Caki2 (cell line): Measurements from ENCODE around the gene NCAPG. TPM values are rescaled to one million over a fixed set of nuclear protein-coding genes. Genes with fewer than 3 reads are reported as not detected.
"Not testable (repeated sequence)": the region's sequence is repeated elsewhere in the genome, so short reads cannot be mapped to it uniquely, and the experiment has no call there.

Experiments used
- DNase-seq: peaks from one replicate; pipeline ENCODE4 v3.0.0-alpha.2; 2015; ENCODE audit warnings: low read depth
- in situ Hi-C: cut with HindIII; loops from 2 replicates; pipeline ENCODE4 v1.10.0; 2016; ENCODE audit warnings: low sequenced_read_pairs, low pct_unique_long_range_greater_than_20kb, mixed read lengths
- total RNA-seq: library from RNA; depleted of rRNA; stranded (reverse); fragments of >200 nt; shearing (Covaris generic); gene quantifications from 2 replicates; pipeline ENCODE4 v1.2.3, GENCODE V29; 2014; ENCODE audit warnings: low replicate concordance; rRNA removed

The NCAPG gene
- total RNA-seq, 1 experiment from 2014 or later = 25.3 TPM

- no peak for DNase-seq
- in situ Hi-C loops = no loop called here
Observed at GRCh38 chr4:17859793-17860406, 49.1 kb downstream of the NCAPG start.

- in situ Hi-C loops, DNase-seq: not testable (repeated sequence)
Observed at GRCh38 chr4:17861906-17862305, 51.1 kb downstream of the NCAPG start.

- in situ Hi-C loops = no loop called here
- no peak for DNase-seq
Observed at GRCh38 chr4:17865866-17866363, 55.1 kb downstream of the NCAPG start.

- in situ Hi-C loops = no loop called here
- no peak for DNase-seq
Observed at GRCh38 chr4:17866810-17867209, 56.0 kb downstream of the NCAPG start.

GRCh38 chr4:17867276-17867675 lies 56.5 kb downstream of the NCAPG start:
- in situ Hi-C loops = no loop called here
- no peak for DNase-seq

GRCh38 chr4:17869327-17869726 lies 58.5 kb downstream of the NCAPG start:
- DNase-seq = no peak
- in situ Hi-C loops = no loop called here

- in situ Hi-C loops = no loop called here
- no peak for DNase-seq
Observed at GRCh38 chr4:17875402-17876070, 64.8 kb downstream of the NCAPG start.

DNA sequence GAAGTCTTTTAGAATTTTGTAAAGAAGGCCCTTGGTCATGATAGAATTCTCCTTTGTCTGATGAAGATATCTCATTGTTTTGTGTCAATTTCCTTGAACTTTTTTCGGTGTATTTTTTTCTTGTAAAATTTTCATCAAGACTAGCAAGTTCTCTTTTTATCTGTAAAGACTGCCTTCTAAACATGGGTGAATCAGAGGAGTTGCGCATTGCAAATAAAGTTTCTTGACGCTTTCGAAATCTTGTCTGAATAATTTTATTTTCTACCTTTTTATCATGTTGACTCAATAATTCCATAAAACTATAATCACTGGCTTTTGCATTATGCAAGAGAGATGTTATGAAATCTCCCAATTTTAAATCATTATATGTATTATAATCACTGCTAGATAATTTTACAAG lies 66.2 kb downstream of the NCAPG start:
- DNase-seq = no peak
- in situ Hi-C loops = no loop called here

GRCh38 chr4:17877661-17878060 lies 66.9 kb downstream of the NCAPG start:
- DNase-seq = no peak
- in situ Hi-C loops = no loop called here

DNA sequence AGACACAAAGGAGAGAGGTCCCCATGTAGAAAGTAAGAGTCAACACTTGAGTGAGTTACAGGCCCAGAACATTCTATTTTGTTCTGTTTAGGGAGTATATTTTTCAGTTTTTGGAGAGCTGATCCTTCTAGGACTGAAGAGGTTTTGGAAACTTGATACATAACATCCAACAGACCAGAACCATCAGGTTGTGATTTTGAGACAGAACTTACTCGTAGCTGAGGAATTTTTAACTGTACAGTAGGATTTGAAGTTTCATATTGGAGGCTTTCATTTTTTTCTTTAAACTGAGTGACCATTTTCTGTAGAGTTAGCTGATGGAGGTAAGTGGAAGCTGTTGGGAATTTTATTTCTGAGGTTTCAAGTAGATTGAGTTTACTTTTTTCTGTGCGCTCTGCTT lies 73.3 kb downstream of the NCAPG start:
- DNase-seq = no peak
- in situ Hi-C loops = no loop called here

GRCh38 chr4:17884511-17884910 lies 73.7 kb downstream of the NCAPG start:
- in situ Hi-C loops = no loop called here
- DNase-seq = no peak

DNA sequence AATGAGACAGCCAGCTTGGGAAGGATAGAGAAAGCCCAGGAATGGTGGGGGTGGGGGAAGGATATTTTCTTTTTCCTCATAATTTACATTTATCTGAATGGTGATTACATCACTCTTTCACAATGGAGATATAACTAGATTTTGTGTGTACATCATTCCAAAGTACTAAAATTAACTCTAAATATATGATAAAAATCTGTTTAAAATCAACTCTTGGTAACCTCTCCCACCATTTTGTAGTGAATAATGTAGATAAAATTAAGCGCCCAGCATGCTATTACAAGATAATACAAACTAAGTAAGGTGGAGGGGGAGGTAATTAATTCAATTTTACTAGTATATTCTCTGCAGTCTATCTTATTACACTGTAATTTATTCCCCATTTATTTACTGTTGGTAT lies 78.9 kb downstream of the NCAPG start:
- DNase-seq = no peak
- in situ Hi-C loops = no loop called here

DNA sequence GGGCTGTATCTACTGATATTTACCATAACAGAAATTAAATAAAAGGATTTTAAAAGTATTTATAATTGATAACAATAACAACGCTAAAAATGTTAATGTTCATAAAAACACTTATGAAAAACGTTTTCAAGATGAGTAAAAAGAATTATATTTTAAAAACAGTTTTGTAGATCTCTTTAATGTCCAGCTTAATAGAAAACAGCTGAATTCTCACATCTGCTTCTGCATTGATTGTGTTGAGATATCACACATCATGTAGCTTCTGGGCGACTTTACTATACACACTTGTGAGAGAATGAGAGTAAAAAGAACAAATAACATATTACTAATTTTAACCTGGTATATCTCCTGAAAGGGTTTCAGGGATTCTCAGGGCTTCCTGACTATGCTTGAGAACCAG lies 83.6 kb downstream of the NCAPG start:
- no peak for DNase-seq
- in situ Hi-C loops = no loop called here

Other genes with a start within 250 kb of the NCAPG start
- gene LAP3, start 233.8 kb upstream of the NCAPG start, total RNA-seq = 73.7 and 80.0 TPM in 2 replicates
- gene MED28, start 196.3 kb upstream of the NCAPG start, total RNA-seq = 14.5 and 18.5 TPM in 2 replicates
- not detected in 2 replicates for gene FAM184B, start 29.4 kb upstream of the NCAPG start, total RNA-seq
- 11.4 and 28.7 TPM in 2 replicates for gene DCAF16, start 222 bp upstream of the NCAPG start, total RNA-seq
- 29.6 and 33.8 TPM in 2 replicates for gene LCORL, start 210.8 kb downstream of the NCAPG start, total RNA-seq